Loucy (cell line): ENCODE measurements around the gene PRSS12.

ENCODE experiments used
- H2AFZ ChIP-seq: fragments of 200-600 bp; sonication (generic); 2 replicates; pipeline ENCODE4 v1.6.0; 2016; ENCODE audit warnings: antibody characterized with exemption, mild to moderate bottlenecking, low read length, moderate library complexity
- H3F3A ChIP-seq: fragments of 200-600 bp; 2 replicates; pipeline ENCODE4 v1.6.0; 2016; ENCODE audit warnings: antibody characterized with exemption, low read depth, mild to moderate bottlenecking
- H3K27me3 ChIP-seq: fragments of 200-600 bp; sonication (generic); 2 replicates; pipeline ENCODE4 v1.6.1; 2014; ENCODE audit warnings: low read length, mild to moderate bottlenecking; ENCODE audit not compliant: insufficient read depth, poor library complexity, severe bottlenecking
- H3K36me3 ChIP-seq: fragments of 200-600 bp; sonication (generic); 2 replicates; pipeline ENCODE4 v1.6.1; 2016; ENCODE audit warnings: low read length; ENCODE audit not compliant: insufficient read depth
- H3K4me1 ChIP-seq: fragments of 200-600 bp; sonication (generic); 2 replicates; pipeline ENCODE4 v1.5.1; 2014; ENCODE audit warnings: low read length, mild to moderate bottlenecking; ENCODE audit not compliant: insufficient read depth, poor library complexity, severe bottlenecking
- H3K4me2 ChIP-seq: fragments of 200-600 bp; sonication (generic); 2 replicates; pipeline ENCODE4 v1.6.0; 2014; ENCODE audit warnings: antibody characterized with exemption, low read length, low read depth, mild to moderate bottlenecking; ENCODE audit not compliant: poor library complexity, severe bottlenecking
- H3K4me3 ChIP-seq: fragments of 200-600 bp; sonication (generic); 2 replicates; pipeline ENCODE4 v1.5.1; 2014; ENCODE audit warnings: low read length, mild to moderate bottlenecking, mixed read lengths; ENCODE audit not compliant: poor library complexity, severe bottlenecking
- H3K79me2 ChIP-seq: fragments of 200-600 bp; sonication (generic); 2 replicates; pipeline ENCODE4 v1.6.1; 2014; ENCODE audit warnings: low read length; ENCODE audit not compliant: insufficient read depth
- H3K9ac ChIP-seq: fragments of 200-600 bp; sonication (generic); 2 replicates; pipeline ENCODE4 v1.6.0; 2014; ENCODE audit warnings: mild to moderate bottlenecking, low read depth, low read length, moderate library complexity; ENCODE audit not compliant: poor library complexity, severe bottlenecking
- H3K9me2 ChIP-seq: fragments of 200-600 bp; sonication (generic); replicated peaks from 2 replicates; pipeline ENCODE4 v1.6.1; 2016; ENCODE audit warnings: low read depth, low read length, mixed read lengths
- H3K9me3 ChIP-seq: fragments of 200-600 bp; sonication (generic); 2 replicates; pipeline ENCODE4 v1.6.1; 2014; ENCODE audit warnings: mild to moderate bottlenecking, antibody characterized with exemption, low read length, low read depth; ENCODE audit not compliant: insufficient read depth
- H4K20me1 ChIP-seq: fragments of 200-600 bp; sonication (generic); 2 replicates; pipeline ENCODE4 v1.6.0; 2014; ENCODE audit warnings: antibody characterized with exemption, low read length, mild to moderate bottlenecking; ENCODE audit not compliant: insufficient read depth, poor library complexity, severe bottlenecking
- EZH2phosphoT487 ChIP-seq: fragments of 200-600 bp; IDR thresholded peaks from 2 replicates; pipeline ENCODE4 v1.6.1; 2018; ENCODE audit warnings: antibody characterized with exemption, mild to moderate bottlenecking, moderate library complexity, borderline replicate concordance
- TF ChIP-seq, protein P1 (sequence below): fragments of 200-600 bp; sonication (generic); conservative IDR thresholded peaks from 2 replicates; pipeline ENCODE4 v1.5.1; 2014; ENCODE audit warnings: mild to moderate bottlenecking, antibody characterized with exemption, low read length

Gene PRSS12

DNA sequence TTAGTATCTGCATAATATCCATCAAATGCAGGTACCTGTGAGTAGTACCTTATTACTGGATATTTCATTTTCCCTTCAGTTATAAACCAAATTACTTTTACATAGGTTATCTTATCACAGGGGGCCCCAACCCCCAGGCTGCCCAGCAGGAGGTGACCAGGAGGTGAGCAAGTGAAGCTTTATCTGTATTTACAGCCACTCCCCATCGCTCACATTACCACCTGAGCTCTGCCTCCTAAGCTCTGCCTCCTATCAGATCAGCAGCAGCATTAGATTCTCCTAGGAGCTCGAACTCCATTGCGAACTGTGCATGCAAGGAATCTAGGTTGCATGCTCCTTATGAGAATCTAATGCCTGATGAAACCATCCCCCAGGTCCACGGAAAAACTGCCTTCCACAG lies 6.3 kb downstream of the PRSS12 start:
- Histone ChIP-seq H4K20me1 (no peaks in the 10 kb centered on the region), H3K27me3 (no peaks in the 10 kb centered on the region), H3K9ac (no peak overlapping the region), H3K36me3 (no peaks in the 10 kb centered on the region), H3K4me1 (no peaks in the 10 kb centered on the region), H3K4me2 (no peak overlapping the region), H3K79me2 (no peaks in the 10 kb centered on the region), H3K9me2 (no peaks in the 10 kb centered on the region), H3F3A (no peaks in the 10 kb centered on the region), H2AFZ (no peak overlapping the region), H3K4me3 (no peak overlapping the region), H3K9me3 (no peaks in the 10 kb centered on the region)
- no peak for TF ChIP-seq EZH2phosphoT487
- TF ChIP-seq, protein P1, sequence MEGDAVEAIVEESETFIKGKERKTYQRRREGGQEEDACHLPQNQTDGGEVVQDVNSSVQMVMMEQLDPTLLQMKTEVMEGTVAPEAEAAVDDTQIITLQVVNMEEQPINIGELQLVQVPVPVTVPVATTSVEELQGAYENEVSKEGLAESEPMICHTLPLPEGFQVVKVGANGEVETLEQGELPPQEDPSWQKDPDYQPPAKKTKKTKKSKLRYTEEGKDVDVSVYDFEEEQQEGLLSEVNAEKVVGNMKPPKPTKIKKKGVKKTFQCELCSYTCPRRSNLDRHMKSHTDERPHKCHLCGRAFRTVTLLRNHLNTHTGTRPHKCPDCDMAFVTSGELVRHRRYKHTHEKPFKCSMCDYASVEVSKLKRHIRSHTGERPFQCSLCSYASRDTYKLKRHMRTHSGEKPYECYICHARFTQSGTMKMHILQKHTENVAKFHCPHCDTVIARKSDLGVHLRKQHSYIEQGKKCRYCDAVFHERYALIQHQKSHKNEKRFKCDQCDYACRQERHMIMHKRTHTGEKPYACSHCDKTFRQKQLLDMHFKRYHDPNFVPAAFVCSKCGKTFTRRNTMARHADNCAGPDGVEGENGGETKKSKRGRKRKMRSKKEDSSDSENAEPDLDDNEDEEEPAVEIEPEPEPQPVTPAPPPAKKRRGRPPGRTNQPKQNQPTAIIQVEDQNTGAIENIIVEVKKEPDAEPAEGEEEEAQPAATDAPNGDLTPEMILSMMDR = no peak

DNA sequence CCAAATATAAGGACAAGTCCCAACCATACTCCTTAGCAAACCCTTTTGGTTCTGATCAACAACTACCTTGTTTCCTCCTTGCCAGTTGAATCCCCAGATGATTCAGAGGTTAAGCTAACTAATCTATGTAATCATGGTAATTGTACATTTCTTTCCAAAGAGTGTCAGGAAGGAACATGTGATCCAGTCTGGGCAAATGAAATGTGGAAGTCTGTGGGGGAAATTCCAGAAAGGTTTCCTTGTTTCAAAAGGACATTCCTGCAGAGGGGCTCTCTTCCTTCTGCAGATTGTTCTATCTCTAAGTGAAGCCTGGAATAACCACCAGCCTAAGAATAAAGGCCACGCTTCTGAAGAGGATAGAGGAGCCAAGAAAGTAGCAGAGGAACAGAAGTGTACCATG lies 7.0 kb downstream of the PRSS12 start:
- Histone ChIP-seq H3K4me1 (no peaks in the 10 kb centered on the region), H2AFZ (no peak overlapping the region), H3K27me3 (no peaks in the 10 kb centered on the region), H3K4me3 (no peak overlapping the region), H3F3A (no peaks in the 10 kb centered on the region), H3K9me2 (no peaks in the 10 kb centered on the region), H3K9me3 (no peaks in the 10 kb centered on the region), H4K20me1 (no peaks in the 10 kb centered on the region), H3K79me2 (no peaks in the 10 kb centered on the region), H3K4me2 (no peak overlapping the region), H3K36me3 (no peaks in the 10 kb centered on the region), H3K9ac (no peak overlapping the region)
- TF ChIP-seq EZH2phosphoT487 = no peak
- TF ChIP-seq, protein P1 = no peak

DNA sequence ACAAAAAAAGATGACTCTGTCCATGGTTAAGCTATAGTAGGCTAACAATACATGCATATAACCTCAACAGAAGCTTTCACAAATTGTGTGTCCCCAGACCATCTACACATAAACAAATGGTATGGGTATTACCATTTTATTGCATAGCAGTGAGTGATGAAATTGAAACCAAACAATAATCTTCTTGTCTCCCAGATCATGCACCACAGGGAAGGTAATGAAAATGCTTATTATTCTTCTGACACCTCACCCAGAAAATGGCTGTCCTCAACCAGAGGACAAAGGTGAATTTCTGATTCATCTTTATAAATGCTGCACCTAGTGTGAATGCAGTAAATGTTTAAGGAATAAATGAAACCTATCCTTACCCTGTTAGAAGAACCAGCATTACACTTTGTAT lies 8.0 kb downstream of the PRSS12 start:
- Histone ChIP-seq H3K9ac (no peak overlapping the region), H3K9me3 (no peaks in the 10 kb centered on the region), H3K79me2 (no peaks in the 10 kb centered on the region), H3K9me2 (no peaks in the 10 kb centered on the region), H3K4me2 (no peak overlapping the region), H2AFZ (no peak overlapping the region), H3F3A (no peaks in the 10 kb centered on the region), H3K27me3 (no peaks in the 10 kb centered on the region), H3K36me3 (no peaks in the 10 kb centered on the region), H3K4me1 (no peaks in the 10 kb centered on the region), H3K4me3 (no peak overlapping the region), H4K20me1 (no peaks in the 10 kb centered on the region)
- TF ChIP-seq, protein P1 = no peak
- TF ChIP-seq EZH2phosphoT487 = no peak
